ENCODE results near the gene ROBO1. TPM values are rescaled to one million over a fixed set of nuclear protein-coding genes. Genes with fewer than 3 reads are reported as not detected.

The ROBO1 gene
- total RNA-seq, 2 experiments from 2014 or later, result 8.6 to 9.0 TPM

- TF ChIP-seq, protein P1, sequence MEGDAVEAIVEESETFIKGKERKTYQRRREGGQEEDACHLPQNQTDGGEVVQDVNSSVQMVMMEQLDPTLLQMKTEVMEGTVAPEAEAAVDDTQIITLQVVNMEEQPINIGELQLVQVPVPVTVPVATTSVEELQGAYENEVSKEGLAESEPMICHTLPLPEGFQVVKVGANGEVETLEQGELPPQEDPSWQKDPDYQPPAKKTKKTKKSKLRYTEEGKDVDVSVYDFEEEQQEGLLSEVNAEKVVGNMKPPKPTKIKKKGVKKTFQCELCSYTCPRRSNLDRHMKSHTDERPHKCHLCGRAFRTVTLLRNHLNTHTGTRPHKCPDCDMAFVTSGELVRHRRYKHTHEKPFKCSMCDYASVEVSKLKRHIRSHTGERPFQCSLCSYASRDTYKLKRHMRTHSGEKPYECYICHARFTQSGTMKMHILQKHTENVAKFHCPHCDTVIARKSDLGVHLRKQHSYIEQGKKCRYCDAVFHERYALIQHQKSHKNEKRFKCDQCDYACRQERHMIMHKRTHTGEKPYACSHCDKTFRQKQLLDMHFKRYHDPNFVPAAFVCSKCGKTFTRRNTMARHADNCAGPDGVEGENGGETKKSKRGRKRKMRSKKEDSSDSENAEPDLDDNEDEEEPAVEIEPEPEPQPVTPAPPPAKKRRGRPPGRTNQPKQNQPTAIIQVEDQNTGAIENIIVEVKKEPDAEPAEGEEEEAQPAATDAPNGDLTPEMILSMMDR (IDR thresholded peaks at IDR 0.05), result no peak
- peaks cover 9% of the 10 kb centered on the region for H3K9me3 Mint-ChIP-seq
- intact Hi-C loops (cut with micrococcal nuclease), result no loop called here
- no peak overlapping the region for H3K27ac Mint-ChIP-seq
- H3K4me1 Mint-ChIP-seq (ENCODE audit: low read depth), result no peaks in the 10 kb centered on the region
- no peak for DNase-seq
- no peaks in the 10 kb centered on the region for H3K27me3 Mint-ChIP-seq
- no peaks in the 10 kb centered on the region for H3K36me3 Mint-ChIP-seq (ENCODE audit: low read depth)
- H3K4me3 Mint-ChIP-seq, result no peak overlapping the region
- POLR2A ChIA-PET, result no interaction called here
- CTCF ChIA-PET, result no interaction called here
- no peak for ATAC-seq
Observed at GRCh38 chr3:79211586-79212359, 556.0 kb downstream of the ROBO1 start.

- ATAC-seq (no peak), DNase-seq (no peak)
- Mint-ChIP-seq H3K27me3 (no peaks in the 10 kb centered on the region), H3K4me3 (no peak overlapping the region), H3K36me3 (ENCODE audit: low read depth) (no peaks in the 10 kb centered on the region), H3K27ac (no peak overlapping the region), H3K9me3 (peaks cover 4% of the 10 kb centered on the region), H3K4me1 (ENCODE audit: low read depth) (no peaks in the 10 kb centered on the region)
- TF ChIP-seq, protein P1 (IDR thresholded peaks at IDR 0.05), result no peak
- intact Hi-C loops (cut with micrococcal nuclease), result no loop called here
- CTCF ChIA-PET, result no interaction called here
- POLR2A ChIA-PET, result no interaction called here
Observed at GRCh38 chr3:79204351-79204750, 563.4 kb downstream of the ROBO1 start.

DNA sequence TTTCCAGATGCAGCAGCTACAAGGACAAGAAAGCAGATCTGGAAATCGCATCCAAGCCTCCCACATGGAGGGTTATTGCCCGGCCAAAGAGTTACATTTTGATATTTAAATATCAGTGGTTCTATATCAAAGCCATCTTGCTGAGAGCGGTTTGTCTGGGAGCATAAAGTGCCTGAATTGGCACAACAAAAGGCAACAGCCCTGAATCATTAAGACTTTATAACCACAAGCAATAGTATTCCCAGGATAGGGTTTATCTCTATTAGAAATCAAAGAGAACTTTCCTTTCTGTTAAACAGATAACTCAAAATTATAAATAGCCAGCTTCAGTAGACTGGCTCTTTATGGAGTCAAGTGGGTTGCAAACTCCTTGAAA is 564.7 kb downstream of the ROBO1 start:
- POLR2A ChIA-PET, result no interaction called here
- H3K27ac Mint-ChIP-seq, result no peak overlapping the region
- intact Hi-C loops (cut with micrococcal nuclease), result no loop called here
- H3K4me1 Mint-ChIP-seq (ENCODE audit: low read depth), result no peaks in the 10 kb centered on the region
- no peak overlapping the region for H3K4me3 Mint-ChIP-seq
- no peaks in the 10 kb centered on the region for H3K27me3 Mint-ChIP-seq
- CTCF ChIA-PET, result no interaction called here
- H3K36me3 Mint-ChIP-seq (ENCODE audit: low read depth), result no peaks in the 10 kb centered on the region
- peaks cover 6% of the 10 kb centered on the region for H3K9me3 Mint-ChIP-seq
- ATAC-seq (no peak), DNase-seq (no peak)
- TF ChIP-seq, protein P1 (IDR thresholded peaks at IDR 0.05), result no peak

DNA sequence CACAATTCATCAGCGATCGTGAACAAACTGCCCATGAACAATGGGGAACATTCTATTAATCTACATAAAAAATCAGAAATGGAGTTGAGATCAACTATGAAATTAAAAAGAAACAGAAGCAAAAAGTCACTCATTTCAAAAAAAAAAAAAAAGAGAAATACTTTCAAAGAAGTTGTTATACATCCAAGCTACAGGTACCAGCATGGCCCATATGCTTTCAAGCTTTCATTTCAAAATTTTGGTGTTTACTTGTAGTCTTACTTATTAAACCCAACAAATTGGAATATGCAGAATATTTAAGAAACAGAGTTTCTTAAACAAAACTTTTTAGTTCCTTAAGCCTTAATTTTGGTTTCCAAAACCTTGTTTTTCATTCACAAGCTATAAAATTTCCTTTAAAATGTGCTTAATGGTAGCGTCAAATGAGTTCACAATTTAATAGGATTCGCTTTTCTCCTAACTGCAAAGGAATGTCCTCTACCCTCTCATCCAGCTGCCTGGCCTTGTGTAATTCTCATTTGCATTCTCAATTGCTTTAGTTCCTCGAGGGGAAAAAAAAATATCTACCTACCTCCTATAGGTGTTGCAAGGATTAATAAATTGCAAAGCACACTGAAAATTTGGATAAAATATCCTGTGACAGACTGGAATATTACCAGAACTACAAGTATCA is 565.2 kb downstream of the ROBO1 start:
- ATAC-seq (no peak), DNase-seq (no peak)
- no peaks in the 10 kb centered on the region for H3K4me1 Mint-ChIP-seq (ENCODE audit: low read depth)
- POLR2A ChIA-PET, result no interaction called here
- H3K4me3 Mint-ChIP-seq, result no peak overlapping the region
- intact Hi-C loops (cut with micrococcal nuclease), result no loop called here
- no peak overlapping the region for H3K27ac Mint-ChIP-seq
- no peaks in the 10 kb centered on the region for H3K36me3 Mint-ChIP-seq (ENCODE audit: low read depth)
- H3K27me3 Mint-ChIP-seq, result no peaks in the 10 kb centered on the region
- CTCF ChIA-PET, result no interaction called here
- TF ChIP-seq, protein P1 (IDR thresholded peaks at IDR 0.05), result no peak
- H3K9me3 Mint-ChIP-seq, result peaks cover 6% of the 10 kb centered on the region

DNA sequence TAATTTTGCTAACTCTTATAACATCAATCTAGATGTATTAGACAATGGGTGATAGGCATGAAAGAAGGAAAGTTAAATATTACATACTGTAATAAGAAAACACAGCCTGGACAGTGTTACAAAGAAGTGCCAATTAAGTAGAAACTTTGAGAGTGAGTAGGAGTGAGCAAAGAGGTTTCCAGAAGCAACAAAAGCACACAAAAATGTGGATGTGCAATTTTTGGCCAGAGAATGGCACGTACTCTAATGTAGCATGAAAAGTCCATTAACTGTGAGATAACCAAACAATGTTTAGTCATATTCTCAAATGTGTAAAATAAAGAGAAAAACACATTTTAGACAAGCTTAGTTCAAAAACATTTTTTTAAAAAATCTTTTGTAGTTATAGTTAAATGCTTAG is 567.3 kb downstream of the ROBO1 start:
- Mint-ChIP-seq H3K36me3 (ENCODE audit: low read depth) (no peaks in the 10 kb centered on the region), H3K27ac (no peak overlapping the region), H3K27me3 (no peaks in the 10 kb centered on the region), H3K9me3 (peaks cover 8% of the 10 kb centered on the region), H3K4me1 (ENCODE audit: low read depth) (no peaks in the 10 kb centered on the region), H3K4me3 (no peak overlapping the region)
- ATAC-seq (no peak), DNase-seq (no peak)
- ChIA-PET CTCF (no interaction called here), POLR2A (no interaction called here)
- intact Hi-C loops (cut with micrococcal nuclease), result no loop called here
- TF ChIP-seq, protein P1 (IDR thresholded peaks at IDR 0.05), result no peak

All from activated CD8-positive, alpha-beta T cell treated with anti-CD3 and anti-CD28 coated beads for 36 hours (primary cell).